ENCODE measurements around the gene TMC3.

TMC3 gene

GRCh38 chr15:81282606-81282895 is 91.5 kb downstream of the TMC3 start:
- DNase-seq: no peak

- DNase-seq: no peak
These were observed 92.0 kb downstream of the TMC3 start for GRCh38 chr15:81281766-81282605.

GRCh38 chr15:81281456-81281735 is 92.6 kb downstream of the TMC3 start:
- no peak for DNase-seq
